NT2/D1 (cell line): Measurements from ENCODE around the gene VPS45.

Source experiments
- SUZ12 ChIP-seq: IDR thresholded peaks from 2 replicates; pipeline ENCODE4 v1.6.1; 2011; ENCODE audit not compliant: insufficient read length, insufficient read depth; ENCODE audit errors: extremely low read depth
- YY1 ChIP-seq: IDR thresholded peaks from 2 replicates; pipeline ENCODE4 v1.6.1; 2011; ENCODE audit not compliant: insufficient read length, insufficient read depth

GRCh38 chr1:150018165-150018564 lies 49.4 kb upstream of the VPS45 start:
- TF ChIP-seq YY1 = no peak
- no peak for TF ChIP-seq SUZ12
